SJSA1 (cell line): ENCODE data around the gene SH3PXD2B. TPM values are rescaled to one million over a fixed set of nuclear protein-coding genes. Genes with fewer than 3 reads are reported as not detected.
A peak's percentile ranks its signal among the peaks of the same experiment; 100 is the strongest.
"Not testable (repeated sequence)": the region's sequence is repeated elsewhere in the genome, so short reads cannot be mapped to it uniquely, and the experiment has no call there.

ENCODE experiments used
- DNase-seq, 2 experiments: peaks; one replicate each; pipeline ENCODE4 v3.0.0-alpha.2; 2015 to 2020; ENCODE audit warnings: low spot score in 2 of 2, low read depth in 1 of 2
- H3K27ac ChIP-seq: fragments of 250-450 bp; sonication (Bioruptor Pico); 2 replicates; pipeline ENCODE4 v1.5.1; 2020; ENCODE audit warnings: mild to moderate bottlenecking, moderate library complexity
- H3K27me3 ChIP-seq: fragments of 250-450 bp; sonication (Bioruptor Pico); replicated peaks from 2 replicates; pipeline ENCODE4 v1.5.1; 2020; ENCODE audit warnings: mild to moderate bottlenecking, moderate library complexity
- H3K36me3 ChIP-seq: fragments of 250-450 bp; sonication (Bioruptor Pico); 2 replicates; pipeline ENCODE4 v1.5.1; 2020; ENCODE audit warnings: mild to moderate bottlenecking
- H3K4me1 ChIP-seq: fragments of 250-450 bp; sonication (Bioruptor Pico); replicated peaks from 2 replicates; pipeline ENCODE4 v1.6.1; 2021; ENCODE audit warnings: mild to moderate bottlenecking
- H3K4me3 ChIP-seq: fragments of 250-450 bp; sonication (Bioruptor Pico); 2 replicates; pipeline ENCODE4 v1.5.1; 2020; ENCODE audit warnings: mild to moderate bottlenecking
- H3K9me3 ChIP-seq: fragments of 250-450 bp; sonication (Bioruptor Pico); replicated peaks from 2 replicates; pipeline ENCODE4 v1.5.1; 2020; ENCODE audit warnings: mild to moderate bottlenecking
- total RNA-seq: library from RNA; depleted of rRNA; stranded (reverse); fragments of >200 nt; shearing (Covaris generic); gene quantifications from 2 replicates; pipeline ENCODE4 v1.2.3, GENCODE V29; 2014

Gene SH3PXD2B
- total RNA-seq, 1 experiment from 2014 or later = 32.3 TPM

DNA sequence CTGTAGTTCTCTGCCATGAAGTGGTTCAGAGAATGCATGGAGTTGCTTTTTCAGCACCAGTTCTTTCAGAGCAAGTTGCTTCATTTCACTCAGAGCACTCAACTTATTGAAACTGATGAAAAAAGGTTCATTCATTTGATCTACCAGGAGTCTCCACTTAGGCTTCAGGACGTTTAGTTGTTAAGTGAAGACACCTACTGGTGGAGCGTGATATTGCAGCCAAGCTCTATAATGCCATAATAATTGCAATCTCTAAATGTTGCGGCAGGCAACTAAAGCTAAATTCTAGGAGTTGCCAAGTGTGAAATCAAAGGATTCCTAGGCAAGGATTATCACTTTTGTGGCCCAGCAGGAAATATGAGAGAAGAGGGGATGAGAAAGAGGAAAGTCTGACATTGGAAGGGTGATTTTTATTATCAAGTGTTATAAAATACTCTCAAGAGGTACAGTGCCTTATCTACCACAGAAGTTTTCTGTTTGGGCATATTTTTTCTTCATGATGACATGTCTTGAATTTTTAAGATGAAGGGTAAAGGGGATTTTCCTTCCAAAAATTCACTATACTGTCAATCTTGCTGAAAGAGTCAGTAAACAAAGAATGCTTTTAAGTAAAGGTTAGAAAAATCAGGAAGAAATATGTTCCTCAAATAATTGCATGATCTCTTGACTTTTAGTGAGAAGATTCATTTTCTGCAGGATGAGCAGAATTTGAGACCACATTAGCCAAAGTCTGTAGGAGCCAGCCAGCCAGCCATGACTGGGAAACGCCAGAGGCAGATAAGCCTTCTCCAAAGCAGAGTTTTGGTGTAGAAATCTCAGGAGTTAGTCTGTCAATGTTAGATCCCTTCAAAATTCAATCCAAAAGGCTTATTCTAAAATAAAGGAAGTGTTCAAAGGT is 83.4 kb downstream of the SH3PXD2B start:
- no peaks in the 10 kb centered on the region for H3K4me1 ChIP-seq
- DNase-seq = no peak
- H3K36me3 ChIP-seq = peaks cover 49% of the 10 kb centered on the region
- H3K4me3 ChIP-seq = no peak overlapping the region
- H3K9me3 ChIP-seq = peaks cover 11% of the 10 kb centered on the region
- H3K27ac ChIP-seq = no peak overlapping the region
- H3K27me3 ChIP-seq = no peaks in the 10 kb centered on the region

DNA sequence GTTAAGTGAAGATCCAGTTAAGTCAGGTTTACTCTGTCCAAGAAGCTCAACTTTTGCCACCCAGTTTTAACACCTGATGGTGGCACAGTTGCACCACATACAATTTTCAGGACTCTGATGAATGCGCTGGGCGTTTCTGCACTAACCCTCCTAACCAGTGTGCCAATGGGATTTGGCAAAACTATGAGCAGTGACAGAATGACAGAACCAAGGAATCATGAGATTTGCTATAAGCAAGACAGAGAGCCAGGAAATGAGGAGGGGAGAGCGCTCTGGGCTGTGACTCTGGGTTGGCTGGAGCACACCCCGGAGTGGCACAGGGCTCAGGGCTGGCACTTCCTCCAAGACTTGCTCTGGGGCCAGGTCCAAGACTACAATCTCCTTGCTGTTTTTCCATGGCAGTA is 84.1 kb downstream of the SH3PXD2B start:
- Histone ChIP-seq H3K4me1 (no peaks in the 10 kb centered on the region), H3K4me3 (no peak overlapping the region), H3K27ac (no peak overlapping the region), H3K36me3 (peaks cover 45% of the 10 kb centered on the region), H3K9me3 (peaks cover 11% of the 10 kb centered on the region), H3K27me3 (no peaks in the 10 kb centered on the region)
- no peak for DNase-seq

- H3K4me1 ChIP-seq, H3K4me3 ChIP-seq, DNase-seq, H3K27me3 ChIP-seq, H3K27ac ChIP-seq: not testable (repeated sequence)
- H3K36me3 ChIP-seq = peaks cover 36% of the 10 kb centered on the region
- H3K9me3 ChIP-seq = peaks cover 11% of the 10 kb centered on the region
Observed at GRCh38 chr5:172368699-172369098, 85.6 kb downstream of the SH3PXD2B start.

- H3K9me3 ChIP-seq = peaks cover 7% of the 10 kb centered on the region
- peaks cover 29% of the 10 kb centered on the region for H3K36me3 ChIP-seq
- DNase-seq = no peak
- H3K4me3 ChIP-seq = no peak overlapping the region
- H3K4me1 ChIP-seq = peaks cover 9% of the 10 kb centered on the region
- no peak overlapping the region for H3K27ac ChIP-seq
- no peaks in the 10 kb centered on the region for H3K27me3 ChIP-seq
Observed at GRCh38 chr5:172365948-172366608, 88.2 kb downstream of the SH3PXD2B start.

GRCh38 chr5:172364773-172365172 is 89.6 kb downstream of the SH3PXD2B start:
- H3K36me3 ChIP-seq = peaks cover 35% of the 10 kb centered on the region
- no peak for DNase-seq
- H3K27ac ChIP-seq = no peak overlapping the region
- H3K4me3 ChIP-seq = no peak overlapping the region
- peaks cover 9% of the 10 kb centered on the region for H3K4me1 ChIP-seq
- H3K27me3 ChIP-seq = no peaks in the 10 kb centered on the region
- H3K9me3 ChIP-seq = no peaks in the 10 kb centered on the region

- Histone ChIP-seq H3K4me1 (peaks cover 9% of the 10 kb centered on the region), H3K36me3 (peaks cover 52% of the 10 kb centered on the region), H3K4me3 (no peak overlapping the region), H3K27me3 (no peaks in the 10 kb centered on the region), H3K27ac (no peak overlapping the region), H3K9me3 (no peaks in the 10 kb centered on the region)
- DNase-seq = no peak
Observed at GRCh38 chr5:172362755-172363154, 91.6 kb downstream of the SH3PXD2B start.

DNA sequence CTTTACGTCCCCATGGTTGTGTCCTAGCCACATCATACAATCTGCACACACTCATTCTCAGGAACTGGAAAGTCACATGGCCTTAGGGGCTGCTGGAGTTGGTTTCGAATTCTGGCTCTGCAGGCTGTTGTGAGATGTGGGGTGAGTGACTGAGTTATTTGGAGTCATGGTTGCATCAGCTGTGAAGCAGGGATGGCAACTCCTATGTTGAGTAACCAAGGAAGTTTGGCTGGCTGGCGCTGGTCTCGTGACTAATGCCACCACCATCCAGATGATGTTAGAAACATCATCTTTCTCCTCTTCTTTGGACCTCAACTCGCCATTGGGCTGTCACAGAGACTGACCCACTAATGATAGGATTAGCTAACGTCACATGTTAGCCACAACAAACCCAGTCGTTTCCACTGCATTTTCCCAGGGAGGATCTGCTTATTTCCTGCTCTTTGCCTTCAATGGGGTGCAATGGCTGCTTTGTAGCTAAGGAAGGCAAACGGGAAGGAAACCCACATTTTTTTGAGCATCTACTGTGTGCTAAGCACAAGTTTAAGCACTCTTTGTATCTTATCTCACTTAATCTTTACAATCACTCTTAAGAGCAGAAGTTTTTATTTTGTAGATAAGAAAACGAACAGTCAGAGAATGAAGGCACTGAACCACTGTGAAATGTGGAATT is 92.6 kb downstream of the SH3PXD2B start:
- peaks cover 60% of the 10 kb centered on the region for H3K36me3 ChIP-seq
- peak overlapping the region; percentile 12; the same call in 1 of the 2 replicates for H3K27ac ChIP-seq
- no peak overlapping the region for H3K4me3 ChIP-seq
- peak in 1 of 2 experiments; percentile 63 for DNase-seq
- peaks cover 9% of the 10 kb centered on the region for H3K4me1 ChIP-seq
- H3K9me3 ChIP-seq = no peaks in the 10 kb centered on the region
- no peaks in the 10 kb centered on the region for H3K27me3 ChIP-seq

DNA sequence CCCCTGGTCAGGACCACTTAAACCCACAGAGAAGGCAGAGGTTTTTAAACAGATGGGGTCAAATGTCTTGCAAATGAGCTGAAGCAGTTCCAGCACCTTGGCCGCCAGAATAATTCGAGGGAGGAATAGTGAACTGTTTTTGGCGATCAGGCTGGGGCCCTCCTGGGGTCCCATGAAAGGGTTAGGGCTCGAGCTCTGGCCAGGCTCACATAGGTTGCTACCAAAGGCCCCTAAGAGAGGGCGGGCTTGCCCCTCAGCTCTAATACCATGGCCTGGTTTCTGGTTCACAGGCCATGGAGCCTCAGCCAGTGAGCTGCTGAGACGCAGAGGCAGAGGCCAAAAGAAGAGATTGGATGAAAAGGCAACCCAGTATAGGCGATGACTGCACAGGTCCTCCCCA is 96.0 kb downstream of the SH3PXD2B start:
- Histone ChIP-seq H3K36me3 (peaks cover 84% of the 10 kb centered on the region), H3K27me3 (no peaks in the 10 kb centered on the region), H3K9me3 (no peaks in the 10 kb centered on the region), H3K27ac (no peak overlapping the region), H3K4me1 (peaks cover 22% of the 10 kb centered on the region), H3K4me3 (no peak overlapping the region)
- no peak for DNase-seq

DNA sequence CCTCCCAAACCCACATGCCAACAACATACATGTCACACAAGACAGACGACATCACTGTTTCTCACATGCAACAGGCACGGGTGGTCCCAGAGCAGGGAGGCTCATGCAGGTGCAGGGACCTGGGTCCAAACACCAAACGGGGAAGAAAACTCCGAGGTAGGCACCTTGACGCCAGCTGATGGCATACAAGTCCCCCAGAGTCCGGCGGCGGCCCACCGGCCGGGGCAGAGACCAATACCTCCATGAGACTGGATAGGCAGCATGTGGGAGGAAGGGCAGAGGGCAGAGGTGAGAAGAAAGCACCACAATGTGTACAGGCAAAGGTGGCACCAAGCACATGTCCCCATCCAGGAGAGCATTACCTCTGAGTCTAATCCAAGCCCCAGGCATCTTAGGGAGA is 97.8 kb downstream of the SH3PXD2B start:
- Histone ChIP-seq H3K4me1 (peaks cover 15% of the 10 kb centered on the region), H3K36me3 (peaks cover 85% of the 10 kb centered on the region), H3K9me3 (no peaks in the 10 kb centered on the region), H3K4me3 (no peak overlapping the region), H3K27me3 (no peaks in the 10 kb centered on the region), H3K27ac (no peak overlapping the region)
- DNase-seq = no peak

DNA sequence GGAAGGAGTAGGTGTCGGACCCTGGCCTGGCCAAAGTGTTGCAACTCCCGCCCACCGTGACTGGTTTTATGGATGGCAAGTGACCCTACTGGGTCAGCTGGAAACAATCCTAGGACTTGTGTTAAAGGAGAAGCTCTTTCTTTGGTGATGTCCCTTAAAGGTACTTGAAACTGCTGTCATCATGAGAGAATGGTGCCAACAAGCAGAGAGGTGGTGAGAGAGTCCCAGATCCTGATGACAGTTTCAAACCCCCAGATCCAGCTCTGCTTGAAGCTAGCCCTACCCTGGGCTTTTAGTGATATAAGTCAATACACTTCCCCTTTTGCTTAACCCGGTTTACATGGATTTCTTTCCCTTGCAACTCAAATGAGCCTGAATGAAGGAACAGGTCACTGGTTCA is 98.3 kb downstream of the SH3PXD2B start:
- no peak overlapping the region for H3K27ac ChIP-seq
- no peak overlapping the region for H3K4me3 ChIP-seq
- peaks cover 88% of the 10 kb centered on the region for H3K36me3 ChIP-seq
- no peaks in the 10 kb centered on the region for H3K9me3 ChIP-seq
- peaks cover 13% of the 10 kb centered on the region for H3K4me1 ChIP-seq
- DNase-seq = no peak
- H3K27me3 ChIP-seq = no peaks in the 10 kb centered on the region

- H3K4me3 ChIP-seq = no peak overlapping the region
- peaks cover 88% of the 10 kb centered on the region for H3K36me3 ChIP-seq
- no peak for DNase-seq
- no peak overlapping the region for H3K27ac ChIP-seq
- peaks cover 13% of the 10 kb centered on the region for H3K4me1 ChIP-seq
- H3K9me3 ChIP-seq = no peaks in the 10 kb centered on the region
- H3K27me3 ChIP-seq = no peaks in the 10 kb centered on the region
Observed at GRCh38 chr5:172353846-172354245, 100.5 kb downstream of the SH3PXD2B start.

GRCh38 chr5:172353271-172353812 is 101.0 kb downstream of the SH3PXD2B start:
- peaks cover 86% of the 10 kb centered on the region for H3K36me3 ChIP-seq
- no peaks in the 10 kb centered on the region for H3K9me3 ChIP-seq
- H3K27ac ChIP-seq = no peak overlapping the region
- no peak for DNase-seq
- peaks cover 13% of the 10 kb centered on the region for H3K4me1 ChIP-seq
- no peak overlapping the region for H3K4me3 ChIP-seq
- no peaks in the 10 kb centered on the region for H3K27me3 ChIP-seq

DNA sequence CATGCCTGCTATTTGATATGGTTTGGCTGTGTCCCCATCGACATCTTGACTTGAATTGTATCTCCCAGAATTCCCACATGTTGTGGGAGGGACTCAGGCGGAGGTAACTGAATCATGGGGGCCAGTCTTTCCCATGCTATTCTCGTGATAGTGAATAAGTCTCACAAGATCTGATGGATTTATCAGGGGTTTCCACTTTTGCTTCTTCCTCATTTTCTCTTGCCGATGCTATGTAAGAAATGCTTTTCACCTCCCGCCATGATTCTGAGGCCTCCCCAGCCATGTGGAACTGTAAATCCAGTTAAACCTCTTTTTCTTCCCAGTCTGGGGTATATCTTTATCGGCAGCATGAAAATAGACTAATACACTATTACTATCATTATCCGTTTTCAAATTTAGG is 101.8 kb downstream of the SH3PXD2B start:
- Histone ChIP-seq H3K4me1 (peaks cover 13% of the 10 kb centered on the region), H3K36me3 (peaks cover 85% of the 10 kb centered on the region)
- not testable (repeated sequence) for H3K27me3 ChIP-seq, H3K9me3 ChIP-seq, H3K27ac ChIP-seq, DNase-seq, H3K4me3 ChIP-seq
